GM19467 (cell line): ENCODE measurements around the gene PRRT3.
"Not testable (repeated sequence)": the region's sequence is repeated elsewhere in the genome, so short reads cannot be mapped to it uniquely, and the experiment has no call there.

Experiments used
- ATAC-seq: cut with Tn5 transposase; IDR thresholded peaks from one replicate; pipeline ENCODE4 v1.9.1; 2021; ENCODE audit warnings: mild to moderate bottlenecking, moderate library complexity; ENCODE audit not compliant: unreplicated experiment

Gene PRRT3

GRCh38 chr3:9947025-9947995, 4.9 kb downstream of the PRRT3 start:
- ATAC-seq, result no peak

- no peak for ATAC-seq
Observed at GRCh38 chr3:9946112-9947024, 5.8 kb downstream of the PRRT3 start.

- ATAC-seq, result no peak
Observed at GRCh38 chr3:9945358-9945757, 6.8 kb downstream of the PRRT3 start.

- no peak for ATAC-seq
Observed at GRCh38 chr3:9944271-9944670, 7.9 kb downstream of the PRRT3 start.

GRCh38 chr3:9942934-9943690, 9.1 kb downstream of the PRRT3 start:
- ATAC-seq, result no peak

GRCh38 chr3:9942164-9942563, 10.0 kb downstream of the PRRT3 start:
- ATAC-seq, result no peak

GRCh38 chr3:9940746-9941145, 11.5 kb downstream of the PRRT3 start:
- no peak for ATAC-seq

GRCh38 chr3:9939906-9940305, 12.3 kb downstream of the PRRT3 start:
- not testable (repeated sequence) for ATAC-seq

- ATAC-seq, result no peak
Observed at GRCh38 chr3:9938966-9939365, 13.2 kb downstream of the PRRT3 start.

GRCh38 chr3:9937486-9938238, 14.5 kb downstream of the PRRT3 start:
- ATAC-seq, result no peak

GRCh38 chr3:9935966-9936510, 16.2 kb downstream of the PRRT3 start:
- no peak for ATAC-seq

- no peak for ATAC-seq
Observed at GRCh38 chr3:9934993-9935392, 17.2 kb downstream of the PRRT3 start.

GRCh38 chr3:9934235-9934621, 18.0 kb downstream of the PRRT3 start:
- ATAC-seq, result no peak

- ATAC-seq, result peak; percentile 89
Observed at GRCh38 chr3:9933561-9934234, 18.5 kb downstream of the PRRT3 start, which contains the start of gene CRELD1. TSS of gene CRELD1 (plus strand) at chr3:9933834. CDS start at chr3:9934439, 605 bp downstream.

- ATAC-seq, result peak; percentile 60
Observed at GRCh38 chr3:9932843-9933560, 19.2 kb downstream of the PRRT3 start.

- no peak for ATAC-seq
Observed at GRCh38 chr3:9932535-9932842, 19.7 kb downstream of the PRRT3 start.

GRCh38 chr3:9930804-9931418, 21.3 kb downstream of the PRRT3 start:
- ATAC-seq, result no peak

GRCh38 chr3:9928158-9928557, 24.1 kb downstream of the PRRT3 start:
- no peak for ATAC-seq
